Glomerular endothelial cell (primary cell): ENCODE data around the gene CYTH4. TPM values are rescaled to one million over a fixed set of nuclear protein-coding genes. Genes with fewer than 3 reads are reported as not detected.
"Not testable (repeated sequence)": the region's sequence is repeated elsewhere in the genome, so short reads cannot be mapped to it uniquely, and the experiment has no call there.

Experiments
- DNase-seq: peaks from one replicate; pipeline ENCODE4 v3.0.0-alpha.2; 2011; ENCODE audit warnings: low read depth, low spot score; ENCODE audit errors: extremely low read depth
- total RNA-seq: library from RNA; depleted of rRNA; stranded (reverse); fragments of >200 nt; gene quantifications from 2 replicates; pipeline ENCODE4 v1.2.3, GENCODE V29; 2015

Gene CYTH4, protein sequence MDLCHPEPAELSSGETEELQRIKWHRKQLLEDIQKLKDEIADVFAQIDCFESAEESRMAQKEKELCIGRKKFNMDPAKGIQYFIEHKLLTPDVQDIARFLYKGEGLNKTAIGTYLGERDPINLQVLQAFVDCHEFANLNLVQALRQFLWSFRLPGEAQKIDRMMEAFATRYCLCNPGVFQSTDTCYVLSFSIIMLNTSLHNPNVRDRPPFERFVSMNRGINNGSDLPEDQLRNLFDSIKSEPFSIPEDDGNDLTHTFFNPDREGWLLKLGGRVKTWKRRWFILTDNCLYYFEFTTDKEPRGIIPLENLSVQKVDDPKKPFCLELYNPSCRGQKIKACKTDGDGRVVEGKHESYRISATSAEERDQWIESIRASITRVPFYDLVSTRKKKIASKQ
- 0.24 and 0.47 TPM in 2 replicates for total RNA-seq

DNA sequence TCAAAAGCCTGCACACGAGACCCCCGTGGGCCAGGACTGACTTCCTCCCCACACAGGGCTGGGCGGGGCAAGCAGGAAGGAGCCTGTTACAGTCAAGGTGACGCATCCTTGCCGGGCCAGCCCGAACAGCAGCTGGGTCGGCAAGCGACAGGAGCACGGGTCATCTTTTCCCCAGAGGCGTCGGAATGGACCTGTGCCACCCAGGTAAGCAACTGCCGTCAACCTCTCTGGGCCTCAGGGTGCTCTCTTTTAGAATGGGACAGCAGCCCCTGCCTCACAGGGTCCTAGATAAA, at the start of gene CYTH4:
Gene CYTH4 (plus strand): TSS at position 124 of the 293 bp plus-strand sequence. CDS start 62 bp downstream, at position 186.
- no peak for DNase-seq

DNA sequence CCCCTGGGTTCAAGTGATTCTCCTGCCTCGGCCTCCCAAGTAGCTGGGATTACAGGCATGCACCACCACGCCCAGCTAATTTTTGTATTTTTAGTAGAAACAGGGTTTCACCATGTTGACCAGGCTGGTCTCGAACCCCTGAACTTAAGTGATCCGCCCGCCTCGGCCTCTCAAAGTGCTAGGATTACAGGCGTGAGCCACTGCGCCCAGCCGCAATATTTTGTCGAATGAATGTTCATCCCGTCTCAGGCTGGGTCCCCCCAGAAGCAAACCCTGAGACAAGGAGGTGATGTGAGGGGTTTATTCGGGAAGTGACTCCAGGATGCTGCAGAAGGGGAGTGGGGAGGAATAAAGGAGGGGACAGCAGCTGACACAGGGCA, 48.9 kb upstream of the CYTH4 start:
- not testable (repeated sequence) for DNase-seq

DNA sequence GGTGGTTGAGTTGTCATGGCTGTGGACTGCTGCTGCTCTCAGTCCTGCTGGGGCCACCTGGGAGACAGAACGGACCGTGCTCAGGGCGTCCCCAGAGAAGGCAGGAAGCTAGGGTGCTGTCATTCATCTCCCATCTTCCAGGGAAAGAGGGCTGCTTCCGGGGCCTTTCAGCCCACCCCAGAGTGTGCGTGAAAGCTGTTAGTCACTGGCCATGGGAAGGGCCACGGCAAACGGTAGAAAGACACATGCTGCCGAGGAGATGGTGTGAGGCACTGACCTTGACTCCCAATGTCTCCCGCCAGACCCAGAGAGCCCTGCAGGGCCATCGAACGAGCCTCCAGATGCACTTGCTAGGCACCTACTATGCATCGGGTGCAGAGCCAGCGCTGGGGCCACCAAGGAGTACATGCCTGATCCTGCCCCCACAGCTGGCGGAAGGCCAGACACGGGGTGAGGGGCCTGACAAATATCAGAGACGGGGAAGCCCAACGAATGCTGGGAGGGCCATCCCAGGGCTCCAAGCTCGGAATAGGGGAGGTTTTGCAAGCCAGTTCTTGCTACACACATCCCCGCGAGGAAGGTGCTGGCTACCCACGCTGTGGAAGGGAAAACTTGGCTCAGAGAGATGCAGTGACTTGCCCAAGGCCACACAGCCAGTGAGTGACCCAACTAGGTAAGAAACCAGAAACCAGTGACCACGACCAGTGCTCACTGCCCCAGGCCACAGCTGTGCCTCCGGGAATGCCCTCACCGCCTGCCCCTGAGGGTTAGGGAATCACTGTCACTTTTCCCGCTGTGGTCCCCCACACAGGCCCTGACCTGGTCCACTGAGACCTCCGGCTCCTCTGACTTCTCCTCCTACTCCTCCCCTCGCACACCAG, 48.3 kb upstream of the CYTH4 start:
- DNase-seq: no peak

DNA sequence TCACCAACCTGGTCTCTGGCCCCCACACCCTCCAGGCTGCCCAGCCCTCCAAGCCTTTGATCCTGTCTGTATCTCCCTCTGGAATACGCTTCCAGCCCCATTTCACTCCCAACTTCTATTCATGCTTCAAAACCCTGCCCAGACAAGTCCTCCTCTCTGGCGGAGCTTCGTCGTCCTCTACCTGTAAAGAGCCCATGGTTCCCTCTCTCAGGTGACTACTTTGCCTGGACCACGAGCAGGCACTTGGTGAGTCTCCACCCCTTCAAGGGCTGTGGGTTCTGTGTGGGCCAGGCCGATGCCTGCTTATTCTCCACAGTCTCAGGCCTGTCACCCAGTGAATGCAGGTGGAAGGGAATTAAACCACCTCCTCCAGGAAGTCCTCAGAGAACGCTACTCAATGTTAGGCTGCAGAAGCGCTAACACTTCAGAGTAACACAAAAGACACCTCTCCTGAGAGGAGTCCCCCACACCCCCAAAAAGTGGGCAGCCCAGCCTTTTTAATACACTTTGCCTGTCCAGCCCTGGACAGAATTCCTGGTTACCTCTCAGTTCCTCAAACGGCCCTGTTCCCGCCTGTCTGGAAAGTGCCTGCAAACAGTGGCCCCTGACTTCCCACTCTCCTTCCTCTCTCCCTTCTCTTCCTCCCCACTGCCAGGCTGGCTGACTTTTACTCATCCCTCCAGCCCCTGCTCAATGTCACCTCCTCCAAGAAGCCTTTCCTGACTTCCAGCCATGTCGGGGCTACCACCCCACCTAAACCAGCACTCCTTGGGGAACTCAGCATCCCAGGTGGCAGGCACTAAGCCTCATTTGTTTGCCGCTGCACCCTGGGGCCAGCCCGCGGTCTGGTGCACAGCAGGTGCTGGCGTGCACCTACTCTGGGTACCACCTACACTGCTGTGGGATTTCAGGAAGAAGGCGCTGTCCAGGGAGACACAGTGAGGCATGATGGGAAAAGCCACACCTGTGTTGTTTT, 47.3 kb upstream of the CYTH4 start:
- no peak for DNase-seq

DNA sequence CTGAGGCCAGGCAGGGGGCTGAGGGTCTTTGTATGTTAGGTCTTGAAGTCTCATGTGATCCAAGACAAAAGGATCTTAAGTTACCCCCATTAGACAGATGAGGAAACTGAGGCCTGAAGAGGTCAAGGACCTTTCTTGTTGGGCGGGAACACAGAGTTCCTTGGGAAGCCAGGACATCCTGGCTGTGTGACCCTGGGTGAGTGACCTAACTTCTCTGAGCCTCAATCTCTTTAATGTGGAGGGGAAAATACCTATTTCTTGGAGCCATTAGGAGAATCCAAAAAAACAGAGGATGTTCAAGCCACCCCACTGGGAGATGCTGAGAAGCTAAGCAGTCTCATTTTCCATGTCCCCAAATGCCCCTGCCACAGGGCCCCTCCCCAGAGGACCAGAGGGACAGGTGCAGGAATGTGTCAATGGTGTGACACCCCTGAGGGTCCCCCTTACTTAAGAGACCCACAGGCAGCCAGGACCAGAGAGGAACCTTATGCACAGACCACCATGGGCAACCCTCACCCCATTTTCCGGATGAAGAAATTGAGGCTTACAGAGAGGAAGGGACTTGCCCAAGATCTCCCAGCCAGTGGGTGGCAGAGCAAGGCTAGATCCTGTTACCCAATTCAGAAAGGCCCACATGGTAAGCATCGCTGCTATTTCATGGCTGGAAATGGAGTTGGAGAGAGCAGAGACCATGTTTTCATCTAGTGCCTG, 46.3 kb upstream of the CYTH4 start:
- DNase-seq: no peak

DNA sequence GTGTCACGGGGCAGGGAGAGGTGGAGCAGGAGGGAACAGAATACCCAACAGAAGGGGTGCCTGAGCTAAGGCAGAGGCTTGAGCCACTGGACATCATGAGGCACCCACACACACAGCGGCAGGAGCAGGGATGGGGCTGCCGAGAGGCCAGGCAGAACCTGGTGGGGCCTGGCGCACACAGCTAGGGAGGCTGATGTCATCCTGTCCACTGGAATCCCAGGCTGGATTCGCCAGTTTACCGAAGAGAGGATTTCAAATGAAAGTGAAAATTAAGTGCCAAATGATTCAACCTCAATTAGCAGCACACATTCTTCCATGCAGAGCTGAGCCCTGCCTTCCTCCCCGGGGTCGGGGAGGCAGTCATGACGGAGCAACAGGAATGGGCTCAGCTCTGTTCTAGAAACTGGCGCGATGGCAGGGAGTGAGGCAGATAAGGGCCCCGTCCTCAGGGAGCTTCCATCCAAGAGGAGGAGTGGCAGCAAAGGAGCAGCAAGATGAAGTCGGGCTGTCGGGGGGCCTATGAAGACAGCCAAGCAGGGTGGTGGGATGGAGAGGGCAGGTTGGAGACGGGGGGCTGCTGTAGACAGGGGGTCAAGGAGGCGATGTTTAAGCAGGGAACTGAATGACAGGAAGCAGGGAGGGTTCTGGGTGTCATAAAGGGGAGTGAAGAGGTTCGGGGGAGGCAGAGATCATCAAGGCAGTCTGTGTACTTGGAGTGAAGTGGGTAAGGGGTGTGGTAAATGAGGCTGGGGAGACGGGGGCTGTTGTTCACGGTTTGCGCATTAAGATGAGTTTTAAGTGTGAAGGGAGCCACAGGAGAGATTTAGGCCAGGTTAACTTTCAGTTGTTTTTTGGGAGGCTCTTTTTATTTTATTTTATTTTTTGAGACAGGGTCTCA, 44.7 kb upstream of the CYTH4 start:
- no peak for DNase-seq

DNA sequence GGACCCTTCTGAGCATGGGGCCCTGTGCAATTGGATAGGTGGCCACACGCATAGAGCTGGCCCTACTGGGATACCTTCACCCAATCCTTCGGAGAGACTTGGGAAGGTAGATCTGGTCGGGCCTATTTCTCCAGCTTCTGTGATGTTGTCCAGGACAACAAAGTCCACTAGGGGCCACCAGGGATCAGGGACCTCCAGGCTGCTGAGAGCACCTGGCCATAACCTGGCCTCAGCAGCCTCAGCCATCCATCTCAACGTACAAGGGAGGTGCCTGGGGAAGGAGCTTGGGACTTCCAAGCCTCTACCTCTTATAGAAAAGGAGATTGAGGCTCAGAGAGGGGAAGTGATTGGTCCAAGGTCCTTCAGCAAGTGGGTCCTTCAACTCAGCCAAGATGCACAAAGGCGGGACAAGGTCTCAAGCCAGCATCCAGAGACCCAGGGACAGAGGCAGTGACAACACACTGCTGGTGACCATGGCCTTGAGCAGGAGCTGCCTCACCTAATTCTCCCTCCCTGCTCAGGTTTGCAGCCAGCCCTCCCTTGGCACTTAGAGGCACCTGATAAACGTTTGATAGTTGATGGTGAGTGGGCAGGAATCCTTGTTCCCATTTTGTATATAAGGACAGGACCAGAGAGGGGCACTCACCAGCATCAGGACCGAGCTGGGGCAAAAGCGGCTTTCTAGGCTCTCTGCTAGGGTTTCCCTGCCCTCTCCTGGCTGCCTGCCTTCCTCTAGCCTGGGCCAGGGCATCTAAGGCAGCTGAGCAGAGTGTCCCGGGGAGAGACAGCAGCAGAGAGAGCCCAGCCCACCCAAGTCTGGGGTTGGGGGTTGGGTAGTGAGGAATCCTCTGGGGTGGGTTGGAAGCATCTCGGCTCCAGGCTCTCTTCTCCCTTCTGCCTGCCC, 42.7 kb upstream of the CYTH4 start:
- DNase-seq: no peak

DNA sequence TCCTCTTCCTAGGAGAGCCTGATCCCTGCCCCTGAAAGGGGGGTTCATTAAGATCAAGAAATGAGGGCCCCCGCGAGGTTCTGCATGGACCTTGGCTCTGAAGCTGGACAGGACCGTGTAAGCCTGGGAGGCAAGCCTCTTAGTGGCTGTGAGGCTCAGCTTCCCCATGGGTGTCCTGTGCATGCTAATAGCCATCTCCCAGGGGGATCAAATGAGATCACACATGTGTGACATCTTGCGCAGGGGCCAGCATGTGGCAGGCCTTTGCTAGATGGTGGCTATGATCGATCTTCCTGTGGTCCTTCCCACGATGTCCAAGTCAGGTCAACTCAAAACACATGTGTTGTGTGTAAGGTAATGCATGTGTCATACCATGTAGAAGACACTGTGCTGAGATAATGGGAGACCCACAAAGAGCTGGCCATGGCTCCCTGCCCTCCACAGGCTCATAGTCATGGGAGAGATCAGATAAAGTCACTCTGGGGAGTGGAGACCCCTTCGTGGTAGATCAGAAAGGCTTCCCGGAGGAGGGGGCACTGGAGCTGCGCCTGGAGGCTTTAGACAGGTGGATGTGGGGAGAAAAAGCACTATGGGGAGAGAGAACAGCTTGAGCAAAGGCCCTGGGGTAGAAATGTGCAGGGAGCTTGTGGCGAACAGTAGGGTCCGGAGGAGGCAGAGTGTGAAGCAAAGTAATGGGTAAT, 41.9 kb upstream of the CYTH4 start:
- DNase-seq: no peak

DNA sequence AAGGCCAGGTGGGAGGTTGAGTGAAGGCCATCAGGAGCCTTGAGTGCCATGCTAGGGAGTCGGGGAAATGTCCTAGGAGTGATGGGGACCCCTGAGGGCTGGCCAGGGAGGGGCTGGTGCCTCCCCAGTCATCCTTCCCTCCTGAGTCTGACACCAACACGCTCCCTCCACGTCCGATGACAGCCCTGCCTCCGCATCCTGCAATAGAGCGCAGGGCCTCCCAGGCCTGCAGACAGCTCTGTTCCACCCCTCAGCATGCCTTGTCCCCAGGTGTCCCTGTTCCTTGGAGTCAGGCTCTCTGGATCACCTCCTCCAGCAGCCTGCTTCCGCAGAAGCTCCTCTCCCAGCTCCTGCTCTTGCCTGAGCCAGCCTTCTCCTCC, 41.4 kb upstream of the CYTH4 start:
- DNase-seq: no peak

DNA sequence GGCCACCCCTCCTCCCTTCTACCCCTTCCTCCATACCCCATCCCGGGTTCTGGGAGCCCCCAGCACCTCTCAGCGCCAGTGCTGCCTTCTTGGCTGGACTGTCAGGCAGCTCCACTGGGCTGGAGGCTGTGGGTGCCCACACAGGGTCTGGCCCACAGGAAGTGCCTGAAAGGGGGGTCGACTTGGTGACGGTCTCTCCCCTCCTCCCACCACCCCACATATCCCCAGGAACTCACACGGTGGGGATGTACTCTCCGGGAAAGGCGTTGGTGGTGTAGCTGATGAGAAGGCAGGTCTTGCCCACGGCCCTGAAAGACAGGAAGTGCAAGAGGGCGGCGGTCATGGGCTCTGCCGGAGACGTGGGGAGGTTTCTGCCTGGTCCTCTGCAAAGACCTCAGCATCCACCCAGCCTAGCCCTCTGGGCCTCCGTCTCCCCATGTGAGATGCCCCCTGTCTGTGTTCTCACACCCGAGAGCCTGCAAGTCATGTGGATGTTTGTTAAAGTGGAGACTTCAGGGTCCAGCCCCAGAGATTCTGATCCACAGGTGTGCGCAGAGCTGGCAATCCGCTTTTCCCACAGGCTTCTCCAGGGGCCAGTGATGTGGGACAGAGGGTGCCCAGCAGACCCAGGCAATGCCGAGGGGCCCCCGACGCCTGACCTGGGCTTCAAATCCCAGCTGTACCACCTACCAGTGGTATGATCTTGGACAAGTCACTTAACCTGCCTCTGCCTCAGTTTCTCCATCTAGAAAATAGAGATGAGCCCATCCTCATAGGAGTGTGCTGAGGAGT, 40.8 kb upstream of the CYTH4 start:
- DNase-seq: no peak

DNA sequence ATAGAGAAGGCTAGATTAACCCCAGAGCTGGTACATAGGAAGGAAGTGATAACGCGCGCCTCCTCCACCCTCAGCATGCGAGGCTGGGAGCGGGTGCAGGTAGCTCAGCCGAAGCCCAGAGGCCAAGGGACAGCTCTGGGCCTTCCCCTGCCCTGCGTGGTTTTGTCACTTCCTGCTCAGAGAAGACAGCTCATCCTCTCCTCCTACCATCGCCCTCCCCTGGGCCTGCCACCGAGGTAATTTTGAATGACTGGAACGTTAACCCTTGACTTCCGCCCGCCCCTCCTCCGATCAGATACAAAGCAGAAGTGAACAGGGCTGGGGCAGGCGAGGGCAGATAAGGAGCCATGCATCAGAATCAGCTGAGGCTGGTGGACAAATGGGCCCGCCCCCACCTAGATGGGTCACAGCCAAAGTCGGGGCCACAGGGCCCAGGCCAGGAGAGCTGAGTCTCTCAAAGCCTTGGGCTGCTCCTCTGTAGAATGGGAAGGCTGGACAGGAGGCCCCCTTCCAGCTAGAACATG, 39.9 kb upstream of the CYTH4 start:
- DNase-seq: no peak

DNA sequence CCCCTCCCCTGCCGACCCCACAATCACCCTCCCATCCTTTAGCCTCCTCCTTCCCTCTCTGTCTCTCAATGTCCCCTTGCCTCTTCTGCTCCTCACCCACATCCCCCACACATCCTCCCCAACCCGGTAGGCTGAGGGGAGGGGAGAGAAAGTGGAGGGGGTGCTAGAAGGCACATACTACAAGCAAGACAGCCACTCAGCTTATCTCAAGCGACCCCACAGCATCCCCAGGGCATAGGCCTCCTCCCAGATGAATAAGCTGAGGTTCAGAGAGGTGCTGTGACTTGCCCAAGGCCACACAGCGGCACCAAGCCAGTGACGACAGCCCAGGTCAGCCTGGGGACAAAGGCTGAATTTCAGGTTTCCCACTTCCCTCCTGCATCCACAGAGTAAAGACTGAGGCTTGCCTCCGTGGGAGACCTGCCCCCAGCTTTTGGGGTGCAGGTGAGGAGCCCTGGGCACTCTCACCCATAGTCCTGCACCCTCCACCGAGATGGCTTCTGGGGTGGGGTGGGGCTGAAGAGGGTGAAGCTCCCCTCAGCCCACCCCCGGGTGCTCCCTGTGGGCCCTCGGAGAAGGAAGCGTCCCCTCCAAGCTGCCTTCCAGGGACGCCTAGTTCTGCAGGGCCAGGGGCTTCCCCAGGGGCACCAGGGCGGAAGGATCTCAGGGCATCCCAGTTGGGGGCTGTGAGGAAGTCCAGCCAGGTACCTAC, 38.8 kb upstream of the CYTH4 start:
- no peak for DNase-seq

DNA sequence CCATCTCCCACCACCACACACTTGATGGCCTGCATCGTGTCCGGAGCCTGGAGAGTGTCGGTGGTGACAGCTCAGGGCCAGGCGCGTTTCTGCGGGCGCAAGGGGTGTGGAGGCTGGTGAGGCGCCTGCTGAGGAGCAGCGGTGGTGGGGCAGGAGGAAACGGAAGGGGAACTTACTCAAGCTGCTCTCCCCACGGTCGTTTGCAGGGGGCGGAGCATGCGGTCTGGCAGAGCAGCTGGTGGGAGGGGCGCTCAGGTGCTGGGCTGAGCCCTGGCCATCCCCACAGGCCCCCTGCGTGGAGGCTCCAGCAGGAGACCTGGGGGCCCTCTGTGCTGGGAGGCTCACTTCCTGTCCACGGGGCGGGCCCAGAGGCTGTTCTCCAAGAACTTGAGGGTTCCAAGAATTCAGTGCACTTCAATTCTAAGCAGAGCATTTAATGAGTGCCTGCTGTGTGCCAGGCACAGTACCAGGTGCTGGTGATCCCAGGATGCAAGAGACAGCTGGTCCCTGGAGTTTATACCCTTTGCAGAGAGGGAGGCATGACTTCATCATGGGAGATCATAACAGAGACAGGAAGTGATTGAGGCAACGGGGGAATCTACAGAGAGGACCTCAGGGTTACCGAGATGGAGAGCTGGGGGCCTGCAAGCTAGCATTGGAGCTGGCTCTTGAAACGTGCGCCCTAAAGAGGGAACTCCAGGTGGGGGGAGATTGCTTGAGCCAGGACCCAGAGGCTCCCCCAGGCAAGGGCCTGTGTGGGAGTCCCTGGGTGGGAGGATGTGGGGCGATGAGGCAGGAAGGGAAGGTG, 38.0 kb upstream of the CYTH4 start, which contains the start of gene RAC2:
Gene RAC2 (minus strand): TSS at position 156 of the 808 bp plus-strand sequence. CDS start 121 bp downstream, at position 35.
- no peak for DNase-seq

DNA sequence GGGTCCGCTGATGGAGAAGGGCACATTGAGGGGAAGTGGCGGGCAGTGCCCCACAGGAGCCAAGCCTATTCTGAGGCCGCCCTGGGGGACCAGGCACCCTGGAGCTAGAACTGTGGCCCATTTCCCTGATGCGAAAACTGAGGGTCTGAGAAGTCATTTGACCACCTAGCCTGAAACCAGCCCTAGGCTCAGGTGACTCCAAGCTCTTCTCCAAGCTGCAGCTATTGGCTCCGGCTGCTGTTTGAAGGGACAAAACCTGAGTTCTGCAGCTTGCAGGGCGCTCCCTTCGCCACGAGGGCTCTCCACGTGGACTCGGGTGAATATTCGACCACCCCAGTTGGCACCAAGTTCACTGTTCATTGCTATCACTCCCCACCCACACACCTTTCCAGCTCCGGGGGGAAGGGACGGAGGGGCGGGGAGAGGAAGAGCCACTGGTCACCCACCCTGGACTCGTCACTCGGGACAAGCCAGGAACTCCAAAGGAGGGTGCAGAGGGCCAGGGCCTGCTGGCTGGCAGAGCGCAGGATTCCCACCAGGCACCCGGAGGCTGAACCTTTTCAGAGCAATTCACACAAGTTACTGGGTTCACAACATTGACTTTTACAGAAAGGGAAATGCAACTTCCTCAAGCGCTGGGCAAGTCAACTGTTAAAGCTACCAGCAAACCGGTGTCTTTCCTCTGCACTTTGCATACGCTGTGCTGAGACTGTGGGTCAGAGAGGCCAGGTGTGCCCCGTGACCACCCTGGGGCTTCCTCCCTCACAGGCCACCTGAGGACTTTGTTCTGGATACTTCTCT, 37.2 kb upstream of the CYTH4 start:
- DNase-seq: no peak
